Keratinocyte (primary cell): ENCODE measurements around the gene PPP5C.

ENCODE experiments used
- EZH2 ChIP-seq: IDR thresholded peaks from one replicate; pipeline ENCODE4 v1.6.1; 2012; ENCODE audit warnings: inconsistent platforms, mild to moderate bottlenecking, low read length, moderate library complexity
- TF ChIP-seq, protein P1 (sequence below), 3 experiments: IDR thresholded peaks in 1 of 3; conservative IDR thresholded peaks in 1 of 3; optimal IDR thresholded peaks in 1 of 3; 2 replicates in 2 of 3; 3 replicates in 1 of 3; pipeline versions ENCODE3 to v1.5.1; 2011; ENCODE audit warnings: low read length in 3 of 3, mild to moderate bottlenecking in 3 of 3, moderate library complexity in 2 of 3, control low read depth in 1 of 3, inconsistent platforms in 1 of 3; ENCODE audit not compliant: insufficient read depth in 2 of 3; ENCODE audit errors: extremely low read depth in 1 of 3

GRCh38 chr19:46340051-46340659, 6.7 kb upstream of the PPP5C start:
- TF ChIP-seq, protein P1, sequence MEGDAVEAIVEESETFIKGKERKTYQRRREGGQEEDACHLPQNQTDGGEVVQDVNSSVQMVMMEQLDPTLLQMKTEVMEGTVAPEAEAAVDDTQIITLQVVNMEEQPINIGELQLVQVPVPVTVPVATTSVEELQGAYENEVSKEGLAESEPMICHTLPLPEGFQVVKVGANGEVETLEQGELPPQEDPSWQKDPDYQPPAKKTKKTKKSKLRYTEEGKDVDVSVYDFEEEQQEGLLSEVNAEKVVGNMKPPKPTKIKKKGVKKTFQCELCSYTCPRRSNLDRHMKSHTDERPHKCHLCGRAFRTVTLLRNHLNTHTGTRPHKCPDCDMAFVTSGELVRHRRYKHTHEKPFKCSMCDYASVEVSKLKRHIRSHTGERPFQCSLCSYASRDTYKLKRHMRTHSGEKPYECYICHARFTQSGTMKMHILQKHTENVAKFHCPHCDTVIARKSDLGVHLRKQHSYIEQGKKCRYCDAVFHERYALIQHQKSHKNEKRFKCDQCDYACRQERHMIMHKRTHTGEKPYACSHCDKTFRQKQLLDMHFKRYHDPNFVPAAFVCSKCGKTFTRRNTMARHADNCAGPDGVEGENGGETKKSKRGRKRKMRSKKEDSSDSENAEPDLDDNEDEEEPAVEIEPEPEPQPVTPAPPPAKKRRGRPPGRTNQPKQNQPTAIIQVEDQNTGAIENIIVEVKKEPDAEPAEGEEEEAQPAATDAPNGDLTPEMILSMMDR (optimal IDR thresholded peaks at IDR 0.05 in 1 of 3, IDR thresholded peaks at IDR 0.05 in 1 of 3, conservative IDR thresholded peaks at IDR 0.05 in 1 of 3; ENCODE audit: extremely low read depth in 1 of 3, insufficient read depth in 2 of 3, low read length in 3 of 3) = no peak
- no peak for TF ChIP-seq EZH2
